IMR-90 (cell line): Measurements from ENCODE around the gene AKR7A2.

Experiments used
- BHLHE40 ChIP-seq: fragments of 150-350 bp; IDR thresholded peaks from 2 replicates; pipeline ENCODE4 v1.6.1; 2016; ENCODE audit warnings: mild to moderate bottlenecking, low read depth, low read length
- CEBPB ChIP-seq: IDR thresholded peaks from 2 replicates; pipeline ENCODE4 v1.6.1; 2012; ENCODE audit warnings: low read depth, low read length, improper control_type of control experiment
- CHD1 ChIP-seq: IDR thresholded peaks from 2 replicates; pipeline ENCODE4 v1.6.1; 2012; ENCODE audit warnings: low read depth, low read length, improper control_type of control experiment
- POLR2A ChIP-seq: IDR thresholded peaks from 2 replicates; pipeline ENCODE4 v1.6.1; 2012; ENCODE audit warnings: mild to moderate bottlenecking, low read depth, low read length
- RAD21 ChIP-seq: IDR thresholded peaks from 2 replicates; pipeline ENCODE4 v1.6.1; 2012; ENCODE audit warnings: low read length, improper control_type of control experiment
- TF ChIP-seq, protein P1 (sequence below): conservative IDR thresholded peaks from 2 replicates; pipeline ENCODE4 v1.5.1; 2012; ENCODE audit warnings: mild to moderate bottlenecking, low read depth, low read length, improper control_type of control experiment
- TF ChIP-seq, protein P2 (sequence below): fragments of 150-350 bp; IDR thresholded peaks from 2 replicates; pipeline ENCODE4 v1.6.1; 2017; ENCODE audit warnings: mild to moderate bottlenecking, antibody characterized with exemption, low read length, low read depth

DNA sequence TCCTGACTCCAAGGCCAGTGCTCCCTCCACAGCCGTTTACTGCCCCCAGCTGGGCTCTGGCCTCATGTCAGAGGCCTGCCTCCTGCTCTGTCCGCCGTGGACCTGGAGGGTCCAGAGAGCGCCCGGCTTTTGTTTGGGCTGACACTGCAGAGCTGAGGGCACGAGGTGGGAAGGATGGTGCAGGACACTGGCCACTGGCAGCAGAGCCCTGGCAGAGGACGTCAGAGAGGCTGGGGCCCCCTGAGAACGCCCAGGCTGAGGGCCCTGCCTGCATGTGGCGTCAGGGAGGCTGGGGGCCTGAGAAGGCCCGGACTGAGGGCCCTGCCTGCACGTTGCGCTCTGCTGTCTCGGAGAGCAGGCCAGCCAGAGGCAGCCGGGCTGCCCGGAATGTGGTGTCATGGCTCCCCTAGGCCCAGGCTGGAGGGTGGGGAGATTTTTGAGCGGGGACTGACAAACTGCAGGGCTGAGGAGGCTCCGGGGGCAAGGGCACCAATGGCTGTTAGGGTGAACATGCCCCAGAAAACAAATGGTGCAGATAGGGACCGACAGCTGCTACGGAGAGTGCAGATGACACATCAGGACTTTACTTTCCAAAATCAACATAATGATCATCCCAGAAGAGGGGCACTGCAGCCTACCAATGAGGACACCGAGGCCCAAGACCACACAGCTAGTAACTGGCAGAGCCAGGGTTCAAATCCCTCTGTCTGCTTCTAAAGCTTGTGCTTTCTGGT lies 31.8 kb upstream of the AKR7A2 start:
- TF ChIP-seq, protein P1, sequence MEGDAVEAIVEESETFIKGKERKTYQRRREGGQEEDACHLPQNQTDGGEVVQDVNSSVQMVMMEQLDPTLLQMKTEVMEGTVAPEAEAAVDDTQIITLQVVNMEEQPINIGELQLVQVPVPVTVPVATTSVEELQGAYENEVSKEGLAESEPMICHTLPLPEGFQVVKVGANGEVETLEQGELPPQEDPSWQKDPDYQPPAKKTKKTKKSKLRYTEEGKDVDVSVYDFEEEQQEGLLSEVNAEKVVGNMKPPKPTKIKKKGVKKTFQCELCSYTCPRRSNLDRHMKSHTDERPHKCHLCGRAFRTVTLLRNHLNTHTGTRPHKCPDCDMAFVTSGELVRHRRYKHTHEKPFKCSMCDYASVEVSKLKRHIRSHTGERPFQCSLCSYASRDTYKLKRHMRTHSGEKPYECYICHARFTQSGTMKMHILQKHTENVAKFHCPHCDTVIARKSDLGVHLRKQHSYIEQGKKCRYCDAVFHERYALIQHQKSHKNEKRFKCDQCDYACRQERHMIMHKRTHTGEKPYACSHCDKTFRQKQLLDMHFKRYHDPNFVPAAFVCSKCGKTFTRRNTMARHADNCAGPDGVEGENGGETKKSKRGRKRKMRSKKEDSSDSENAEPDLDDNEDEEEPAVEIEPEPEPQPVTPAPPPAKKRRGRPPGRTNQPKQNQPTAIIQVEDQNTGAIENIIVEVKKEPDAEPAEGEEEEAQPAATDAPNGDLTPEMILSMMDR = no peak
- TF ChIP-seq BHLHE40 (no peak), CHD1 (no peak), CEBPB (no peak), POLR2A (no peak), RAD21 (no peak)
- TF ChIP-seq, protein P2, sequence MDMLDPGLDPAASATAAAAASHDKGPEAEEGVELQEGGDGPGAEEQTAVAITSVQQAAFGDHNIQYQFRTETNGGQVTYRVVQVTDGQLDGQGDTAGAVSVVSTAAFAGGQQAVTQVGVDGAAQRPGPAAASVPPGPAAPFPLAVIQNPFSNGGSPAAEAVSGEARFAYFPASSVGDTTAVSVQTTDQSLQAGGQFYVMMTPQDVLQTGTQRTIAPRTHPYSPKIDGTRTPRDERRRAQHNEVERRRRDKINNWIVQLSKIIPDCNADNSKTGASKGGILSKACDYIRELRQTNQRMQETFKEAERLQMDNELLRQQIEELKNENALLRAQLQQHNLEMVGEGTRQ = no peak
